GM19397 (cell line): ENCODE results near the gene KRTAP9-6.
"Not testable (repeated sequence)": the region's sequence is repeated elsewhere in the genome, so short reads cannot be mapped to it uniquely, and the experiment has no call there.

Source experiments
- ATAC-seq: cut with Tn5 transposase; IDR thresholded peaks from one replicate; pipeline ENCODE4 v1.9.1; 2021; ENCODE audit warnings: mild to moderate bottlenecking, moderate library complexity; ENCODE audit not compliant: unreplicated experiment

The KRTAP9-6 gene

GRCh38 chr17:41271323-41271722 is 6.1 kb downstream of the KRTAP9-6 start:
- ATAC-seq = not testable (repeated sequence)

DNA sequence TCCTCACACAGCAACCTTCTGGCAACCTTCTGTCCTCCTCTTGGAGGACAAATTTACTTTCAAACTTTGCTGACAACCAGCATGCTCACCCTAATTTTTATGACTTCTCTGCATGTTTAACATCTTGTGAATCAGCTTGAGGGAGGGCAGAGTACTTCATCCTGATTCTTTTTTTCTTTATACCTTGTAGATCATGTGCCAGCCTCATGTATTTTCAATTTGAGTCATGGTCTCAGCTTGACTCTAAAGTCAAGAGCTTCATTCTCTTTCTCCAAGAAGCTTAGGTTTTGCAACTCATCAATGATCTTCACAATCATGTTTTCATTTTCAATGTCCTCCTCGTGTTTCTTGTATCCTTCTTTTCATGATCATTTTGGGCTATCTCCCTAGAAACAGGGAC is 6.7 kb downstream of the KRTAP9-6 start:
- ATAC-seq = no peak

GRCh38 chr17:41275648-41276190 is 10.5 kb downstream of the KRTAP9-6 start, which contains the start of gene KRTAP9-7:
Gene KRTAP9-7, plus strand, starts transcription at chr17:41275698. Its CDS starts 0 bp downstream, at chr17:41275698.
- ATAC-seq = not testable (repeated sequence)

DNA sequence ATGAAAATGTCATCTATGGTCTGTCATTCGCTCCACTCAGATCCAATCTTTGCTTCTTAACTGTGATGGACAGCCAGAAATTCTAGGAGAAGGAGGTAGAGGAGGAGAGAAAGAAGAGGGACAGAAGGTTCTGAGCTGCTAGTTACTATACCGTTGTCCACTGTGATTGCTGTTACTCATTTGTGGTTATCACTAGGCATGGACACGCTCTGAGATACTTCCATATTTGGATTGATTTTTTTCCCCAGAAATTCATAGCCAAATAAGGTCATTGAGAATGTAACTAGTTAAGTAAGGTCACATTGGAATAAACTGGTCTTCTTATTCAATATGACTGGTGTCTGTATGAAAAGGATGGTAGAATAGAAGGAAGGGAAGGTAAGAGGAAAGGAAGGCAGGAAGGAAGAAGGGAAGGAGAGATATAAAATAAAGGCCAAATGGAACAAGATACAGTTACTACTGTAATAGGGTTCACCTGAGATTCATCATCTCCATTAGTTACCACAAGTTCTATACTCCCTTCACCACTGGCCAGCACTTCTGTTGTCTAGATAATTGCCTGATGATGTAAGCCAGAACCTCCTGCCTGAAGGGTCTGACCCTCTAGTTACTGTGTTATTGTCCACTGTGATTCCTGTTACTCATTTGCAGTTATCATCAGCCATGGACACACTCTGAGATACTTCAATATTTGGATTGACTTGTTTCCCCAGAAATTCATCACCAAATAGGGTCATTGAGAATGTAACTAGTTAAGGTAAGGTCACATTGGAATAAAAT is 13.2 kb downstream of the KRTAP9-6 start:
- no peak for ATAC-seq

GRCh38 chr17:41284043-41284442 is 18.9 kb downstream of the KRTAP9-6 start:
- ATAC-seq = no peak

- no peak for ATAC-seq
Observed at GRCh38 chr17:41284546-41284945, 19.4 kb downstream of the KRTAP9-6 start.

DNA sequence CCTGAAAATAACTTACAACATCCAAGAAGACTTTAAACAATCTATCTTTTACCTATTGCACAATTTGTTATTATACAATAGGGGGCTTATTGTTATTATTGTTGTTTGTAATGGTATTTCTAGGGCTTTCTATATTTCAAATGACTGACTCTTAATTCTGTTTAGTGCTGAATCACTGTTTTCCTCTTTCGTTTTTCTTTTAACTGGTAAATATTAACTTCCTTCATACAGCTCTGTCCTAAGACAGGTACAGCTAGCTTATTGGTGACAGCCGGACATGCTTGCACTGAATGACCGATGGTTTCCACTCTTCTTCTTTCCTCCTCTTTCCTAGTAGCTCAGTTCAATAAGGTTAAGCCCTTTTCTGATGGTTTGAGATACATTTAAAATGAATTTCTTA is 21.9 kb downstream of the KRTAP9-6 start:
- no peak for ATAC-seq

- no peak for ATAC-seq
Observed at GRCh38 chr17:41294016-41294415, 28.8 kb downstream of the KRTAP9-6 start.

DNA sequence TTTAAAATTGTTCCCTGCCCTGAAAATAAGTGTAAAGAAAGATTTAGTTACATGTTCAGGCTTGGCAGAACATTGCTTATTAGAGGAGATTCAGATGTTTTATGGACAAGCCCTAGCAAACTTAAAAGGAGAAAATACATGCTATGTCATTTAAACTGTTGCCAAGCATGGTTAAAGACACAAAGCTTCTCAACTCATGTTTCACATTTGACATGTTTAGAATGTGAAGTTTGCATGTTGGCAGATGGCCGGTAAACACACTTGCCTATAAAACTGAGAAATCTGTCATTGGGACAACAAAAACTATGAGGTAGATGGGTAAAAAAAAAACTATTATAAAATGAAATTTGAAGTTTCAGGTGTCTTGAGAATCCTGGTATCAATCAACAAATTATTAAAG is 31.7 kb downstream of the KRTAP9-6 start:
- ATAC-seq = no peak

- ATAC-seq = no peak
Observed at GRCh38 chr17:41298458-41299135, 33.4 kb downstream of the KRTAP9-6 start.

DNA sequence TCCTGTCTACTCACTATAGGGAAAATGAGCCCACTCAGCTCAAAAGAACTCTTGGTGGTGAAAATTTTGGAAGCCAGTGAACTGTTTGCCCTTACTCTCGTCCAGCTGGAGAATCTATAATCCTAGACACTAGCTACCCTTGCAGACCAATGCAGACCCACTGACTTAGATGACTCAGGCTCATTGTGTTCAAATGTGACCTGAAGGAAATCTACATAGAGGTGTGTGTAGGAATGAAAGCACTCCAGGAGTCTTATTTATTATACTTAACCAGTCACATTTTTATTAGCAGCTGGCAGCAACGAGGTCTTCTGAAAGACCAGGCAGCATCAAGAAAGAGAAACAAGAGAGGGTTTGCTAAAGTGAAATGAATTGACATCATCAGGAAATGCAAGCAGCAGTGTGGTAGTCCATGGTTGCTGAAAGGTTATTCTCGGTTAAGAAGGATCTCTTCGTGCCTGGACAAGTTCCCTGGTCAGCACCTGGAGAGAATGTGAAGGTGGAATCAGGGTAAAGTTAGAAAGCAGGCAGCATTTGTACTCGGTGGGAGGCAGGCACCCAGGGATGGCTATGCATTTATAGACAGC is 36.1 kb downstream of the KRTAP9-6 start:
- ATAC-seq = no peak

GRCh38 chr17:41301916-41302901 is 37.0 kb downstream of the KRTAP9-6 start, which contains the start of gene KRTAP29-1:
Gene KRTAP29-1, minus strand, starts transcription at chr17:41302851. Its CDS starts 0 bp downstream, at chr17:41302851.
- ATAC-seq = no peak

- ATAC-seq = no peak
Observed at GRCh38 chr17:41302981-41303380, 37.8 kb downstream of the KRTAP9-6 start.

DNA sequence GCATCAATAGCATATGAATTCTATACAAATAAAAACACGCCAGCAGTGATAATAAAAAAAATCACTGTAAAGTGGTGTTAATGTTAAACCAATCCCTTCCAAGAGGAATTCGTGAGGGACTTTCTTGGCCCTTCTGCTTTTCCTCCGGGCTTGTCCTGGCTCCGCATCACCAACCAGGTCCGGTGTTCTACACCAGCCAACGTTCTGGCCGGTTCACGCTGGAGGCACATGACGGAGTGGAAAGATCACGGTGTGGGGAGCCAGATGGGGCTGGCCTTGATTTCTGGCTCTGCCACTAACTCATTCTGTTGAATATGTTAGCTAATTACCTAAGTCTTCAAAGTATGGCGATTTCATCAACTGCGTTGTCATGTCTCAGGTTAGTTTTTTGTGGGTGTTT is 38.9 kb downstream of the KRTAP9-6 start:
- no peak for ATAC-seq

- ATAC-seq = no peak
Observed at GRCh38 chr17:41307647-41308046, 42.5 kb downstream of the KRTAP9-6 start.

- peak; percentile 55 for ATAC-seq
Observed at GRCh38 chr17:41308251-41308917, 43.2 kb downstream of the KRTAP9-6 start.

DNA sequence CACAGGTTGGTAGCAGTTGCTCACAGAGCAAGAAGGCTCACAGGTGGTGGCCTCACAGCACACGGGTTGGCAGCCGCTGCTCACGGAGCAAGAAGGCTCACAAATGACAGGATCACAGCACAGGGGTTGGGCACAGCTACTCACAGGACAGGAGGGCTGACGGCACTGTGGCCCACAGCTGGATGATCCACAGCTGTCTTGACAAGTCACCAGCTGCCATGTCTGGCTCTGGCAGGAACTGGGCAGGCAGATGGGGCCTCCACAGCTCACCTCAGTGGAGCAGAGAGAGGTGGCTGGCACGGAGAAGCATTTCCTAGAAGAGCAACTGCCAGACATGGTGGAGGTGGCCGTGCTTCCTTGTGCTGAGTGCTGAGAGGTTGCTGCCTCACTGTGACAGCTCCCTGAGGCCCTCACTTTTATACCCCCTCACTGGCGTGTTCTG is 43.8 kb downstream of the KRTAP9-6 start, which contains the start of gene KRTAP16-1:
TSS of gene KRTAP16-1 (minus strand) at position 392 of the 442 bp plus-strand sequence. CDS start at position 336, 56 bp downstream.
- ATAC-seq = peak; percentile 21

DNA sequence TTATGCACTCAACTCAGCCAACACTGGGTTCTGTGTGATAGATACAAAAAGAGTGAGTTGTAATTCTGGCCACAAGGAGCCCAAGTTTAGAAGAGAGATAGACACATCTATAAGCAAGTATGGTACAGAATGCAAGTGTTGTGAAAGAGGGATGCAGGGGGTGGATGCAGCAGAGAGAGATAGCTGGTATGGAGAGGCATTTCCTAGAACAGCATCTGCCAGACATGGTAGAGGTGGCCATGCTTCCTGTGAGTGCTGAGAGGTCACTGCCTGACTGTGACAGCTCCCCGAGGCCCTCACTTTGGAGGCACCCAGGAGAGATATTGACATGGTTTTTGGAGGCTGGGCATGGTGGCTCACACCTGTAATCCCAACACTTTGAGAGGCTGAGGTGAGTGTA is 45.9 kb downstream of the KRTAP9-6 start:
- no peak for ATAC-seq

GRCh38 chr17:41315204-41315794 is 50.1 kb downstream of the KRTAP9-6 start, which contains the start of gene KRTAP17-1:
Gene KRTAP17-1, minus strand, starts transcription at chr17:41315710. Its CDS starts 60 bp downstream, at chr17:41315650.
- ATAC-seq = no peak
